ENCODE data around the gene PLEKHA8.

- TF ChIP-seq POLR2A (IDR thresholded peaks at IDR 0.05) = no peak
- TF ChIP-seq CTCF (IDR thresholded peaks at IDR 0.05) = peak; percentile 38 to 69 (median 52)
Measured at GRCh38 chr7:30062587-30062986, 34.4 kb downstream of the PLEKHA8 start.

Measured in adrenal gland (tissue), 5 donors.